Measurements from ENCODE around the gene TRDN. TPM values are rescaled to one million over a fixed set of nuclear protein-coding genes. Genes with fewer than 3 reads are reported as not detected.

TRDN gene
- polyA plus RNA-seq, 1 experiment, result not detected

GRCh38 chr6:123668063-123668462, 31.3 kb upstream of the TRDN start:
- no peak for DNase-seq (ENCODE audit: low read depth)
- Histone ChIP-seq H3K27me3 (ENCODE audit: control insufficient read depth, insufficient read depth, low read length) (no peaks in the 10 kb centered on the region), H3K4me3 (ENCODE audit: low read depth, low read length) (no peak overlapping the region), H3K36me3 (ENCODE audit: control insufficient read depth, insufficient read depth, low read length) (no peaks in the 10 kb centered on the region)
- POLR2A ChIA-PET, result no interaction called here
- CTCF ChIA-PET, result no interaction called here
- TF ChIP-seq CTCF (IDR thresholded peaks at IDR 0.05; ENCODE audit: insufficient read depth, low read depth, low read length), result no peak

GRCh38 chr6:123663436-123663835, 26.7 kb upstream of the TRDN start:
- Histone ChIP-seq H3K4me3 (ENCODE audit: low read depth, low read length) (no peak overlapping the region), H3K27me3 (ENCODE audit: control insufficient read depth, insufficient read depth, low read length) (no peaks in the 10 kb centered on the region), H3K36me3 (ENCODE audit: control insufficient read depth, insufficient read depth, low read length) (no peaks in the 10 kb centered on the region)
- ChIA-PET CTCF (no interaction called here), POLR2A (no interaction called here)
- no peak for TF ChIP-seq CTCF (IDR thresholded peaks at IDR 0.05; ENCODE audit: insufficient read depth, low read depth, low read length)
- no peak for DNase-seq (ENCODE audit: low read depth)

- H3K27me3 ChIP-seq (ENCODE audit: control insufficient read depth, insufficient read depth, low read length), result no peaks in the 10 kb centered on the region
- no peak for TF ChIP-seq CTCF (IDR thresholded peaks at IDR 0.05; ENCODE audit: insufficient read depth, low read depth, low read length)
- no peaks in the 10 kb centered on the region for H3K36me3 ChIP-seq (ENCODE audit: control insufficient read depth, insufficient read depth, low read length)
- ChIA-PET POLR2A (no interaction called here), CTCF (no interaction called here)
- no peak overlapping the region for H3K4me3 ChIP-seq (ENCODE audit: low read depth, low read length)
- no peak for DNase-seq (ENCODE audit: low read depth)
Observed at GRCh38 chr6:123662757-123663156, 26.0 kb upstream of the TRDN start.

GRCh38 chr6:123661105-123661891, 24.5 kb upstream of the TRDN start:
- no peaks in the 10 kb centered on the region for H3K36me3 ChIP-seq (ENCODE audit: control insufficient read depth, insufficient read depth, low read length)
- ChIA-PET CTCF (no interaction called here), POLR2A (no interaction called here)
- H3K4me3 ChIP-seq (ENCODE audit: low read depth, low read length), result no peak overlapping the region
- TF ChIP-seq CTCF (IDR thresholded peaks at IDR 0.05; ENCODE audit: insufficient read depth, low read depth, low read length), result no peak
- DNase-seq (ENCODE audit: low read depth), result no peak
- H3K27me3 ChIP-seq (ENCODE audit: control insufficient read depth, insufficient read depth, low read length), result no peaks in the 10 kb centered on the region

- no peak for DNase-seq (ENCODE audit: low read depth)
- no peak for TF ChIP-seq CTCF (IDR thresholded peaks at IDR 0.05; ENCODE audit: insufficient read depth, low read depth, low read length)
- ChIA-PET POLR2A (no interaction called here), CTCF (no interaction called here)
- H3K4me3 ChIP-seq (ENCODE audit: low read depth, low read length), result no peak overlapping the region
- H3K36me3 ChIP-seq (ENCODE audit: control insufficient read depth, insufficient read depth, low read length), result no peaks in the 10 kb centered on the region
- H3K27me3 ChIP-seq (ENCODE audit: control insufficient read depth, insufficient read depth, low read length), result no peaks in the 10 kb centered on the region
Observed at GRCh38 chr6:123659960-123660748, 23.4 kb upstream of the TRDN start.
